Hepatocyte (in vitro differentiated cells): ENCODE measurements around the gene NUP155.

Source experiments
- EZH2 ChIP-seq: fragments of 200-600 bp; sonication (generic); IDR thresholded peaks from 2 replicates; pipeline ENCODE4 v1.6.1; 2016; ENCODE audit warnings: antibody characterized with exemption, mild to moderate bottlenecking, borderline replicate concordance
- EZH2phosphoT487 ChIP-seq: fragments of 200-600 bp; sonication (generic); IDR thresholded peaks from one replicate; pipeline ENCODE4 v1.6.1; 2018; ENCODE audit warnings: antibody characterized with exemption, mild to moderate bottlenecking, low read depth, moderate library complexity; ENCODE audit not compliant: unreplicated experiment, severe bottlenecking
- TF ChIP-seq, protein P1 (sequence below): fragments of 200-600 bp; sonication (generic); IDR thresholded peaks from 2 replicates; pipeline ENCODE4 v1.5.1; 2016; ENCODE audit warnings: antibody characterized with exemption, mild to moderate bottlenecking; ENCODE audit not compliant: poor library complexity

DNA sequence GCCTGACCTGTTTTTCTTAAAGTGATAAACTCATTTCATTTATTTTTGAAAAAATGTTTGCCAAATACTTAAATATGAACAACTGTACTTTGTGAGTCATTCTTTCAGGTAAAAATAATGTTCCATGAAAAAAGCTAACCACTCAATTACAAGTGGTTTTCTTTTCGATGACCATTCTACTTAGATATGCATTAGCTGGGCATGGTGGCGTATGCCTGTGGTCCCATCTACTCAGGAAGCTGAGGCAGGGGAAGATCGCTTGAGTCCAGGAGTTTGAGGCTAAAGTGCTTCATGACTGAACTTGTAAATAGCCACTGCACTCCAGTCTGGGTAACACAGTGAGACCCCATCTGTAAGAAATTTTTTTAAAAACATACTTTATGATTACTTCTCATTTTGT, 4.2 kb upstream of the NUP155 start:
- TF ChIP-seq EZH2, result no peak
- TF ChIP-seq, protein P1, sequence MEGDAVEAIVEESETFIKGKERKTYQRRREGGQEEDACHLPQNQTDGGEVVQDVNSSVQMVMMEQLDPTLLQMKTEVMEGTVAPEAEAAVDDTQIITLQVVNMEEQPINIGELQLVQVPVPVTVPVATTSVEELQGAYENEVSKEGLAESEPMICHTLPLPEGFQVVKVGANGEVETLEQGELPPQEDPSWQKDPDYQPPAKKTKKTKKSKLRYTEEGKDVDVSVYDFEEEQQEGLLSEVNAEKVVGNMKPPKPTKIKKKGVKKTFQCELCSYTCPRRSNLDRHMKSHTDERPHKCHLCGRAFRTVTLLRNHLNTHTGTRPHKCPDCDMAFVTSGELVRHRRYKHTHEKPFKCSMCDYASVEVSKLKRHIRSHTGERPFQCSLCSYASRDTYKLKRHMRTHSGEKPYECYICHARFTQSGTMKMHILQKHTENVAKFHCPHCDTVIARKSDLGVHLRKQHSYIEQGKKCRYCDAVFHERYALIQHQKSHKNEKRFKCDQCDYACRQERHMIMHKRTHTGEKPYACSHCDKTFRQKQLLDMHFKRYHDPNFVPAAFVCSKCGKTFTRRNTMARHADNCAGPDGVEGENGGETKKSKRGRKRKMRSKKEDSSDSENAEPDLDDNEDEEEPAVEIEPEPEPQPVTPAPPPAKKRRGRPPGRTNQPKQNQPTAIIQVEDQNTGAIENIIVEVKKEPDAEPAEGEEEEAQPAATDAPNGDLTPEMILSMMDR, result no peak
- TF ChIP-seq EZH2phosphoT487, result no peak
